Cerebellar nuclear complex (tissue), 1 donor: Measurements from ENCODE around the gene ART4.

Source experiments
- DNase-seq, 2 experiments: peaks; one replicate each; lab custom pipeline; 2025; lab: John Stamatoyannopoulos, UW

Gene ART4

GRCh38 chr12:14843425-14843887, at the start of gene ART4:
TSS of gene ART4 (minus strand) at chr12:14843526. CDS start at chr12:14843113, 413 bp downstream.
- DNase-seq, result no peak

GRCh38 chr12:14892726-14893505, 49.6 kb upstream of the ART4 start:
- no peak for DNase-seq

- no peak for DNase-seq
Measured at GRCh38 chr12:14890701-14891100, 47.4 kb upstream of the ART4 start.

- no peak for DNase-seq
Measured at GRCh38 chr12:14886271-14886670, 42.9 kb upstream of the ART4 start.

- no peak for DNase-seq
Measured at GRCh38 chr12:14885718-14886221, 42.4 kb upstream of the ART4 start, which contains the start of gene MGP. TSS of gene MGP (minus strand) at chr12:14885854. CDS start at chr12:14885791, 63 bp downstream.

- peak in 1 of 2 experiments; percentile 36 for DNase-seq
Measured at GRCh38 chr12:14884458-14884878, 41.1 kb upstream of the ART4 start.

GRCh38 chr12:14883686-14884085, 40.4 kb upstream of the ART4 start:
- DNase-seq, result peak in 1 of 2 experiments; percentile 43

GRCh38 chr12:14880890-14881453, 37.6 kb upstream of the ART4 start:
- DNase-seq, result no peak

GRCh38 chr12:14879222-14879933, 36.1 kb upstream of the ART4 start:
- DNase-seq, result no peak

GRCh38 chr12:14878488-14878887, 35.2 kb upstream of the ART4 start:
- no peak for DNase-seq

GRCh38 chr12:14876833-14877232, 33.5 kb upstream of the ART4 start:
- no peak for DNase-seq

- DNase-seq, result peak in 1 of 2 experiments; percentile 35
Measured at GRCh38 chr12:14874882-14875281, 31.6 kb upstream of the ART4 start.

- no peak for DNase-seq
Measured at GRCh38 chr12:14873440-14874185, 30.3 kb upstream of the ART4 start.

- DNase-seq, result peak; percentile 30 to 41
Measured at GRCh38 chr12:14871886-14872285, 28.6 kb upstream of the ART4 start.

- DNase-seq, result no peak
Measured at GRCh38 chr12:14871247-14871646, 27.9 kb upstream of the ART4 start.

- no peak for DNase-seq
Measured at GRCh38 chr12:14868916-14869506, 25.7 kb upstream of the ART4 start.

- DNase-seq, result no peak
Measured at GRCh38 chr12:14860490-14860889, 17.2 kb upstream of the ART4 start.

- no peak for DNase-seq
Measured at GRCh38 chr12:14858513-14858912, 15.2 kb upstream of the ART4 start.

GRCh38 chr12:14854586-14855183, 11.4 kb upstream of the ART4 start:
- no peak for DNase-seq

- no peak for DNase-seq
Measured at GRCh38 chr12:14853961-14854360, 10.6 kb upstream of the ART4 start.

- no peak for DNase-seq
Measured at GRCh38 chr12:14852880-14853279, 9.6 kb upstream of the ART4 start.
